ENCODE results near the gene NUDT4B. TPM values are rescaled to one million over a fixed set of nuclear protein-coding genes. Genes with fewer than 3 reads are reported as not detected.
"Not testable (repeated sequence)": the region's sequence is repeated elsewhere in the genome, so short reads cannot be mapped to it uniquely, and the experiment has no call there.

Gene NUDT4B
- polyA plus RNA-seq (ENCODE audit: insufficient read length in 3 of 3) = 1 to 10 TPM in 1 of 3 donors, under 1 TPM in 1, not detected in 1; 0.57 to 1.8 TPM

DNA sequence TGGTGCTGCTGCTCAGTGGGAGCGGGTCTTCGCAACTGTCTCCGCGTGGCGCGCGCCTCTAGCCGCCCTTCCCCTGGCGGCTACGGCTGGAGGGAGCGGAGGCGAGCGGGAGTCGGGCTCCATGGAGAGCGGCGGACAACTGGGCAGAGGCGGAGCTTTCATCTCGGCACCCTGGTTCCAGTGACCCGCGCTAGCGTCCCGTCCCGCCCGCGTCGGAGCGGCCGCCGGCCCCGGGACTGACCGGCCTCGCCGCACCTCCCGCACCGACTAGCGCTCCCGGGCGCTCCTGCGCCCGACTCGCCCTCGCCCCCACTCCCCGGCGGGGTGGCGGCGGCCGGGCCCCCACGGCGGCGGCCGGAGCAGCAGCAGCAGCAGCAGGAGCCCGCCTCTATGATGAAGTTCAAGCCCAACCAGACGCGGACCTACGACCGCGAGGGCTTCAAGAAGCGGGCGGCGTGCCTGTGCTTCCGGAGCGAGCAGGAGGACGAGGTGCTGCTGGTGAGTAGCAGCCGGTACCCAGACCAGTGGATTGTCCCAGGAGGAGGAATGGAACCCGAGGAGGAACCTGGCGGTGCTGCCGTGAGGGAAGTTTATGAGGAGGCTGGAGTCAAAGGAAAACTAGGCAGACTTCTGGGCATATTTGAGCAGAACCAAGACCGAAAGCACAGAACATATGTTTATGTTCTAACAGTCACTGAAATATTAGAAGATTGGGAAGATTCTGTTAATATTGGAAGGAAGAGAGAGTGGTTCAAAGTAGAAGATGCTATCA, at the start of gene NUDT4B:
Gene NUDT4B (plus strand): TSS at position 212 of the 772 bp plus-strand sequence. CDS start 179 bp downstream, at position 391.
- DNase-seq (ENCODE audit: low read depth in 3 of 3, low spot score in 2 of 3) = not testable (repeated sequence)

GRCh38 chr1:148699357-148699756, 49.2 kb upstream of the NUDT4B start:
- DNase-seq (ENCODE audit: low read depth in 3 of 3, low spot score in 2 of 3) = not testable (repeated sequence)

GRCh38 chr1:148702242-148702641, 46.3 kb upstream of the NUDT4B start:
- DNase-seq (ENCODE audit: low read depth in 3 of 3, low spot score in 2 of 3) = not testable (repeated sequence)

DNA sequence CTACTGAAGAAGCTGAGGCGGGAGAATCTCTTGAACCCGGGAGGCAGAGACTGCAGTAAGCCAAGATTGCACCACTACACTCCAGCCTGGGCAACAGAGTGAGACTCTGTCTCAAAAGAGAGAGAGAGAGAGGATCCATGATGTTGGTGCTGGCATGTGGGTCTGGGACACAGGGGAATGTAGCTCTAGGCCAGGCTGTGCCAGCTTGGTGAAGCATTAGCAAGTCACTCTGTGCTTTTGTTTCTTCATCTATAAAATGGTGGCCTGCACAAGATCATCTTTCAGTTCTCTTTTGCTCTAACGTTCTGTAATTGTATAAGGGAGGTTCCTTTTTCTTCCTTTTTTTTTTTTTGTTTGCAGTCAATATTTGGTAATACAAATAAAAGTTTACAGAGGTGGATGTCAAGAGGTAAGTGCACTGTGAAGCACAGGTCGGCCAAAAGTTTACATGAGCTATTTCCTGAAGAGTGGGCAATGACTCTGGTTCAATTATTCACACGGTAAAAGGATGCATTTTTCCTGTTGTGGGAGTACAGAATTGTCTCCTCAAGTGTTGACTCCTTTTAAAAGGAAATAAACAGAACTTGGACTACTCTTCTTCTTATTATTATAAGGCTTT, 44.5 kb upstream of the NUDT4B start:
- not testable (repeated sequence) for DNase-seq (ENCODE audit: low read depth in 3 of 3, low spot score in 2 of 3)

GRCh38 chr1:148705316-148705948, 43.1 kb upstream of the NUDT4B start:
- DNase-seq (ENCODE audit: low read depth in 3 of 3, low spot score in 2 of 3) = not testable (repeated sequence)

- DNase-seq (ENCODE audit: low read depth in 3 of 3, low spot score in 2 of 3) = not testable (repeated sequence)
Observed at GRCh38 chr1:148708779-148709333, 39.7 kb upstream of the NUDT4B start.

- not testable (repeated sequence) for DNase-seq (ENCODE audit: low read depth in 3 of 3, low spot score in 2 of 3)
Observed at GRCh38 chr1:148710772-148711523, 37.6 kb upstream of the NUDT4B start.

- not testable (repeated sequence) for DNase-seq (ENCODE audit: low read depth in 3 of 3, low spot score in 2 of 3)
Observed at GRCh38 chr1:148712353-148712752, 36.2 kb upstream of the NUDT4B start.

DNA sequence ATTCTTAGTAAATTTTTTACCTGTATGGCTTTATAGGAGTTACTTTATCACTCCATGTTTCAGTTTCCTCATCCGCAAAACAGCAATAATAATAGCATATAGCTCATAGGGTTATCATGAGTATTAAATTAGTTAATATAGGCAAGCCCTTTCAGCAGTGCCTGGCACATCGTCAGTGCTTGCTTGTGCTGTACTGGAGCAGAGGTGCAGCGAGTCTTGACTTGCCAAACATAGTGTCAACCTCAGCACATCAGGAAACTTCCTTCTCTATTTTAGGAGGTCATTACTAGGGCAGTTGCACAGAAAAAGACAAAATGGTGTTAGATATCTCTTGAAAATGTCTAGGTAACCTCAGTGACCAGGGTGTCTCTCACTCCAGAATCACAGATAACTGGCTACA, 33.1 kb upstream of the NUDT4B start:
- DNase-seq (ENCODE audit: low read depth in 3 of 3, low spot score in 2 of 3) = not testable (repeated sequence)

- DNase-seq (ENCODE audit: low read depth in 3 of 3, low spot score in 2 of 3) = not testable (repeated sequence)
Observed at GRCh38 chr1:148716966-148717520, 31.5 kb upstream of the NUDT4B start.

- not testable (repeated sequence) for DNase-seq (ENCODE audit: low read depth in 3 of 3, low spot score in 2 of 3)
Observed at GRCh38 chr1:148720918-148721317, 27.7 kb upstream of the NUDT4B start.

GRCh38 chr1:148722758-148723157, 25.8 kb upstream of the NUDT4B start:
- DNase-seq (ENCODE audit: low read depth in 3 of 3, low spot score in 2 of 3) = not testable (repeated sequence)

GRCh38 chr1:148723515-148723914, 25.1 kb upstream of the NUDT4B start:
- DNase-seq (ENCODE audit: low read depth in 3 of 3, low spot score in 2 of 3) = not testable (repeated sequence)

DNA sequence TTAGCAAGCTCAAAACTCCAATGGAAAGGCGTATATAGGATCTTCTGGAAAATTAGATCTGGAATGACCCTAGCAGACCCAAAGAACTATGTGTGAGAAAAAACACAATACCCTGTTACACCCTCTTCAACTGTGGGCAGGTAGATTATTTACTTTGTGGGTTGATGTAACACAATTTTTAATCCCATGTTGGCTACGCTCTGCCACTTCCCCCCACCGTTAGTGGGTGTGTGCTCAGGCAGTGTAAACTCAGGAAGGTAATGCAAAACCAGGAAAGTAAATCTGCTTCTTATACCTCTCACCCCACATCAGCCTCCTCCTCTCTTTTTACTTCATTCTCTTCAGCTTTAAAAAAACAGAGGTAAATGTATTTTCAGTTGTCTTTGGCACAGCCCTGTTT, 23.7 kb upstream of the NUDT4B start:
- not testable (repeated sequence) for DNase-seq (ENCODE audit: low read depth in 3 of 3, low spot score in 2 of 3)

DNA sequence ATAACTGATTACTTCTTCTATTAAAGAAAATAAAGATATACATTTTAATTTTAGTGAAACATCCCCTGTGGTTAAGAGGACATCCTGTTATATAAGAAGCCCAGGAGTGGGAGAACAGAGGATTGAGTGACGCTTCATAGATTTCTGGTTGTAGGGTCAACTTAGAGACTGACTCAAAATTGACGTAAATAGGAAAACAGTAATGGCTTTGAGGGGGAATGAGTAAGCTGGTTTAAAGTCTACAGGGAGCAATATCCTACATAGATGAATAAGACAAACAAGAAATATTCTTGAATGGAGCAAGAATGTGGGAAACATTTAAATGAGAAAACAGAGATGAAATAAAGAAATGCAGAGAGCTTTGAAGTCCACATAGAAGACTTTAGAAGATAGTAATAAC, 20.7 kb upstream of the NUDT4B start:
- not testable (repeated sequence) for DNase-seq (ENCODE audit: low read depth in 3 of 3, low spot score in 2 of 3)

DNA sequence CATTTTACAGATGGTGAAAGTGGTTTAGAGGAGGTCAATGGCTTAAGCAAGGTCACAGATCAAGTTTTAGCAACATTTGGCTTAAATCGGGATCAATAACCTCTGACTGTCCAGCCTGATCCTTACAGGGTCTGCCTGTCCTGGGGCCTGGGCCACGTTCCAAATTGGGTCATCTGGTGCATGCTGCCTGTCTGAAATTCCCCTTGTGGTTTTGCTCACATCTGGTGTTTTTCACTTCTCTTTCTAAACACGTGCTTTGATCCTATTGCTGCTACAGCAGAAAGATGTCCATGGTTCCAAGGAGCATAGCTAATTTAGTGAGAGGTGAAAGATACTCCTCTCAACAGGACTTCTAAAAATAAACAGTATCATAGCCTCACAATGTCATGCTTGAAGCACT, 19.4 kb upstream of the NUDT4B start:
- DNase-seq (ENCODE audit: low read depth in 3 of 3, low spot score in 2 of 3) = not testable (repeated sequence)

DNA sequence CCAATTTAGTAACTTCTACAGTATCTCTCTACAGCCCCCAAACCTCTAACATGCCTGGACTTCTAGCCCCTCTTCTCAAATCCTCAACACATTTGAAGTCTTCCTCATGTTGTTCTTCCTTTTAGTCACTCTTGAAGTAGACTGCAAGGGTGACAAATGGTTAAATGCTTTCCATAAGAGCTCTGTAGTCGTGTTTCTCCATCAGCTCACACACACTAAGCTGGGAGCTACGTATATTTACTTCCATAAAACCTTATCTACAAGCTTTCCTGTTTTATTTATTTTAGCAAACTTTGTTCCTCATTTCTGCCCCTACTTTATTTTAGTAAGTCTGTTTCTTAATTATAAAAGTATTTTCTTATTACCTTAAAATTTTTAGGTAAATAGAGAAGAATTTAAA, 19.0 kb upstream of the NUDT4B start:
- not testable (repeated sequence) for DNase-seq (ENCODE audit: low read depth in 3 of 3, low spot score in 2 of 3)

DNA sequence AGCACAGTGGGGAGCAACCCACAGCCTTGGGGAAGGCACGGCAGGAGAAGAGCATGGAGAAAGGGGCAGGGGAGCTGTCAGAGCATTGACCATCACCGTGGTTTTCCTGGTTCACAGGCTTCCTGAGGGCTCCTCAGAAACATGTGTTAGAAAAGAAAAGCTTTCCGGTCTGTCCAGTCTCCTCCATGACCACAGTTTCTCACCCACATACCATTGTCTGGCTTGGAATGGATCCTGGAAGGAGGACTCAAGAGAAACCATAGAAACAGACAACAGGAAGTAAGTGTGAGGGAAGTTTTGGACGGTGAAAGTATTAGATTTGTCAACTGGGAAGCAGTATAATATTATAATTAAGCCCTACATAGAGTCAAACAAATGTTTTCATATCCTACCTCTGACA, 16.3 kb upstream of the NUDT4B start:
- DNase-seq (ENCODE audit: low read depth in 3 of 3, low spot score in 2 of 3) = not testable (repeated sequence)

GRCh38 chr1:148733585-148734310, 14.8 kb upstream of the NUDT4B start:
- not testable (repeated sequence) for DNase-seq (ENCODE audit: low read depth in 3 of 3, low spot score in 2 of 3)

All from right renal cortex interstitium (tissue), 3 donors.